Measurements from ENCODE around the gene APLN.

DNA sequence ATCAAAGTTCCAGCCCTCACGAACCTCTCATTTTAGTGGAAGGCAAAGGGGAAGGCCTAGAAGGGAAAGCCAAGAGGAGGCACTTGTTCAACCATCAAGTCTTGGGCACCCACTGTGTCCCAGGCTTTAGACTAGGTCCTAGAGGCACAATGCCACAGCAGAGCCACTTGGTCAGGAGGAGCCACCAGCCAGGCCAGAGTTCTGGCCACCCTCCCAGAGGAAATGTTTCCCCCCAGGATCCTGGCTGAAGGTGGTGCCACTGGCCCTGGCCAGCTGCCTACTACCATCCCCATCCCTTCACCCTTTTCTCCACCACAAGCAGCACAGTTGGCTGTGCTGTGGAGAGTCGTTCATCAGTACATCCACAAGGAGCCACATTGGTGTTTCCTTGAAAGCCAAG is 49.7 kb upstream of the APLN start:
- TF ChIP-seq, protein P1, sequence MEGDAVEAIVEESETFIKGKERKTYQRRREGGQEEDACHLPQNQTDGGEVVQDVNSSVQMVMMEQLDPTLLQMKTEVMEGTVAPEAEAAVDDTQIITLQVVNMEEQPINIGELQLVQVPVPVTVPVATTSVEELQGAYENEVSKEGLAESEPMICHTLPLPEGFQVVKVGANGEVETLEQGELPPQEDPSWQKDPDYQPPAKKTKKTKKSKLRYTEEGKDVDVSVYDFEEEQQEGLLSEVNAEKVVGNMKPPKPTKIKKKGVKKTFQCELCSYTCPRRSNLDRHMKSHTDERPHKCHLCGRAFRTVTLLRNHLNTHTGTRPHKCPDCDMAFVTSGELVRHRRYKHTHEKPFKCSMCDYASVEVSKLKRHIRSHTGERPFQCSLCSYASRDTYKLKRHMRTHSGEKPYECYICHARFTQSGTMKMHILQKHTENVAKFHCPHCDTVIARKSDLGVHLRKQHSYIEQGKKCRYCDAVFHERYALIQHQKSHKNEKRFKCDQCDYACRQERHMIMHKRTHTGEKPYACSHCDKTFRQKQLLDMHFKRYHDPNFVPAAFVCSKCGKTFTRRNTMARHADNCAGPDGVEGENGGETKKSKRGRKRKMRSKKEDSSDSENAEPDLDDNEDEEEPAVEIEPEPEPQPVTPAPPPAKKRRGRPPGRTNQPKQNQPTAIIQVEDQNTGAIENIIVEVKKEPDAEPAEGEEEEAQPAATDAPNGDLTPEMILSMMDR (IDR thresholded peaks at IDR 0.05; ENCODE audit: poor library complexity, severe bottlenecking): no peak
- no peak for TF ChIP-seq POLR2AphosphoS5 (IDR thresholded peaks at IDR 0.05)
- TF ChIP-seq MXI1 (conservative IDR thresholded peaks at IDR 0.05; ENCODE audit: poor library complexity, severe bottlenecking): no peak
- no peak for TF ChIP-seq TAF1 (IDR thresholded peaks at IDR 0.05; ENCODE audit: low read depth)
- TF ChIP-seq, protein P2, sequence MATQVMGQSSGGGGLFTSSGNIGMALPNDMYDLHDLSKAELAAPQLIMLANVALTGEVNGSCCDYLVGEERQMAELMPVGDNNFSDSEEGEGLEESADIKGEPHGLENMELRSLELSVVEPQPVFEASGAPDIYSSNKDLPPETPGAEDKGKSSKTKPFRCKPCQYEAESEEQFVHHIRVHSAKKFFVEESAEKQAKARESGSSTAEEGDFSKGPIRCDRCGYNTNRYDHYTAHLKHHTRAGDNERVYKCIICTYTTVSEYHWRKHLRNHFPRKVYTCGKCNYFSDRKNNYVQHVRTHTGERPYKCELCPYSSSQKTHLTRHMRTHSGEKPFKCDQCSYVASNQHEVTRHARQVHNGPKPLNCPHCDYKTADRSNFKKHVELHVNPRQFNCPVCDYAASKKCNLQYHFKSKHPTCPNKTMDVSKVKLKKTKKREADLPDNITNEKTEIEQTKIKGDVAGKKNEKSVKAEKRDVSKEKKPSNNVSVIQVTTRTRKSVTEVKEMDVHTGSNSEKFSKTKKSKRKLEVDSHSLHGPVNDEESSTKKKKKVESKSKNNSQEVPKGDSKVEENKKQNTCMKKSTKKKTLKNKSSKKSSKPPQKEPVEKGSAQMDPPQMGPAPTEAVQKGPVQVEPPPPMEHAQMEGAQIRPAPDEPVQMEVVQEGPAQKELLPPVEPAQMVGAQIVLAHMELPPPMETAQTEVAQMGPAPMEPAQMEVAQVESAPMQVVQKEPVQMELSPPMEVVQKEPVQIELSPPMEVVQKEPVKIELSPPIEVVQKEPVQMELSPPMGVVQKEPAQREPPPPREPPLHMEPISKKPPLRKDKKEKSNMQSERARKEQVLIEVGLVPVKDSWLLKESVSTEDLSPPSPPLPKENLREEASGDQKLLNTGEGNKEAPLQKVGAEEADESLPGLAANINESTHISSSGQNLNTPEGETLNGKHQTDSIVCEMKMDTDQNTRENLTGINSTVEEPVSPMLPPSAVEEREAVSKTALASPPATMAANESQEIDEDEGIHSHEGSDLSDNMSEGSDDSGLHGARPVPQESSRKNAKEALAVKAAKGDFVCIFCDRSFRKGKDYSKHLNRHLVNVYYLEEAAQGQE (IDR thresholded peaks at IDR 0.05; ENCODE audit: borderline replicate concordance): no peak
- no peak for TF ChIP-seq SMC3 (conservative IDR thresholded peaks at IDR 0.05; ENCODE audit: poor library complexity)
- no peak for TF ChIP-seq EZH2 (IDR thresholded peaks at IDR 0.05; ENCODE audit: borderline replicate concordance, insufficient read depth, low read length, poor library complexity, severe bottlenecking)
- TF ChIP-seq EP300 (conservative IDR thresholded peaks at IDR 0.05; ENCODE audit: poor library complexity, severe bottlenecking): no peak

Data from neural cell (in vitro differentiated cells).